H54 (cell line): Measurements from ENCODE around the gene SCIMP.
"Not testable (repeated sequence)": the region's sequence is repeated elsewhere in the genome, so short reads cannot be mapped to it uniquely, and the experiment has no call there.

Source experiments
- DNase-seq: peaks from one replicate; pipeline ENCODE4 v3.0.0; 2011; ENCODE audit warnings: low spot score, mixed read lengths; ENCODE audit not compliant: insufficient read length
- FAIRE-seq: peaks from 3 replicates; lab custom pipeline; 2011; peaks lifted over from hg19 to GRCh38; lab: Jason Lieb, UNC
- POLR2A ChIP-seq: IDR thresholded peaks from 2 replicates; pipeline ENCODE4 v1.6.1; 2011; ENCODE audit warnings: low read depth, mild to moderate bottlenecking, low read length

Gene SCIMP

GRCh38 chr17:5182597-5183409 lies 51.9 kb downstream of the SCIMP start:
- DNase-seq (no peak), FAIRE-seq (no peak)
- no peak for TF ChIP-seq POLR2A

GRCh38 chr17:5181509-5182305 lies 53.0 kb downstream of the SCIMP start:
- FAIRE-seq (no peak), DNase-seq (no peak)
- no peak for TF ChIP-seq POLR2A

- FAIRE-seq, result no peak
- no peak for DNase-seq
- no peak for TF ChIP-seq POLR2A
Measured at GRCh38 chr17:5179003-5179402, 55.7 kb downstream of the SCIMP start.

- FAIRE-seq, result not testable (repeated sequence)
Measured at GRCh38 chr17:5175027-5175426, 59.6 kb downstream of the SCIMP start.

GRCh38 chr17:5165791-5166564 lies 68.7 kb downstream of the SCIMP start:
- FAIRE-seq, DNase-seq: not testable (repeated sequence)

More at GRCh38 chr17:5175027-5175426, 59.6 kb downstream of the SCIMP start:
- DNase-seq, result not testable (repeated sequence)

GRCh38 chr17:5164436-5164835 lies 70.2 kb downstream of the SCIMP start:
- DNase-seq (no peak), FAIRE-seq (no peak)
- no peak for TF ChIP-seq POLR2A

- FAIRE-seq, DNase-seq: not testable (repeated sequence)
Measured at GRCh38 chr17:5161793-5162192, 72.9 kb downstream of the SCIMP start.

- DNase-seq, FAIRE-seq: not testable (repeated sequence)
Measured at GRCh38 chr17:5160702-5161101, 74.0 kb downstream of the SCIMP start.
